ENCODE results near the gene ZMYND8. TPM values are rescaled to one million over a fixed set of nuclear protein-coding genes. Genes with fewer than 3 reads are reported as not detected.
"Not testable (repeated sequence)": the region's sequence is repeated elsewhere in the genome, so short reads cannot be mapped to it uniquely, and the experiment has no call there.

ZMYND8 gene
- total RNA-seq, 4 donors from 2014 or later = 44.6 to 78.6 (median 65.8) TPM

DNA sequence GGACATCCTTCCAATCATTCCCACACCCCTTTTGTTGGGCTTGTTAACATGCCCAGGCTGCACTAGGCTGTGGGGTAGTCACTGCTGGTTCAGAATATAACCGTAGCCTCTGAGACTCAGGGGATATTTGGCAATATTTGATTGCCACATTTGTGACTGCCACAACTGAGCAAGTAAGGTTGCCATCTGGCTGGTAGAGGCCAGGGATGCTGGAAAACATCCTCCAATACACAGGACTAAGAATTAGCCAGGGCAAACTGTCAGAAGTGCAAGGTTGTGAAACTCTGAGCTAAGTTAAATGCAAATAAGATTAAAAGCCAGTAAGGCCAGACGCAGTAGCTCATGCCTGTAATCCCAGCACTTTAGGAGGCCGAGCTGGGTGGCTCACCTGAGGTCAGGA lies 112.0 kb downstream of the ZMYND8 start:
- no peaks in the 10 kb centered on the region for H3K27me3 ChIP-seq
- no peak for TF ChIP-seq POLR2AphosphoS5 (IDR thresholded peaks at IDR 0.05)
- no peak for TF ChIP-seq EP300 (IDR thresholded peaks at IDR 0.05)
- TF ChIP-seq POLR2A (IDR thresholded peaks at IDR 0.05; ENCODE audit: low read depth) = no peak
- TF ChIP-seq, protein P1, sequence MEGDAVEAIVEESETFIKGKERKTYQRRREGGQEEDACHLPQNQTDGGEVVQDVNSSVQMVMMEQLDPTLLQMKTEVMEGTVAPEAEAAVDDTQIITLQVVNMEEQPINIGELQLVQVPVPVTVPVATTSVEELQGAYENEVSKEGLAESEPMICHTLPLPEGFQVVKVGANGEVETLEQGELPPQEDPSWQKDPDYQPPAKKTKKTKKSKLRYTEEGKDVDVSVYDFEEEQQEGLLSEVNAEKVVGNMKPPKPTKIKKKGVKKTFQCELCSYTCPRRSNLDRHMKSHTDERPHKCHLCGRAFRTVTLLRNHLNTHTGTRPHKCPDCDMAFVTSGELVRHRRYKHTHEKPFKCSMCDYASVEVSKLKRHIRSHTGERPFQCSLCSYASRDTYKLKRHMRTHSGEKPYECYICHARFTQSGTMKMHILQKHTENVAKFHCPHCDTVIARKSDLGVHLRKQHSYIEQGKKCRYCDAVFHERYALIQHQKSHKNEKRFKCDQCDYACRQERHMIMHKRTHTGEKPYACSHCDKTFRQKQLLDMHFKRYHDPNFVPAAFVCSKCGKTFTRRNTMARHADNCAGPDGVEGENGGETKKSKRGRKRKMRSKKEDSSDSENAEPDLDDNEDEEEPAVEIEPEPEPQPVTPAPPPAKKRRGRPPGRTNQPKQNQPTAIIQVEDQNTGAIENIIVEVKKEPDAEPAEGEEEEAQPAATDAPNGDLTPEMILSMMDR (IDR thresholded peaks at IDR 0.05) = no peak
- peaks cover 44 to 95% (median 87%) of the 10 kb centered on the region in 4 donors for H3K36me3 ChIP-seq
- no peaks in the 10 kb centered on the region for H3K9me3 ChIP-seq
- no peak overlapping the region for H3K27ac ChIP-seq (replicated peaks in 1 of 4)
- no peak overlapping the region for H3K4me3 ChIP-seq
- DNase-seq (ENCODE audit: extremely low spot score) = no peak
- intact Hi-C loops (cut with DNase I) = no loop called here
- WGBS = 94% methylated on average over 3 of the region's 3 CpGs
- peaks cover 0 to 21% (median 12%) of the 10 kb centered on the region in 4 donors for H3K4me1 ChIP-seq

DNA sequence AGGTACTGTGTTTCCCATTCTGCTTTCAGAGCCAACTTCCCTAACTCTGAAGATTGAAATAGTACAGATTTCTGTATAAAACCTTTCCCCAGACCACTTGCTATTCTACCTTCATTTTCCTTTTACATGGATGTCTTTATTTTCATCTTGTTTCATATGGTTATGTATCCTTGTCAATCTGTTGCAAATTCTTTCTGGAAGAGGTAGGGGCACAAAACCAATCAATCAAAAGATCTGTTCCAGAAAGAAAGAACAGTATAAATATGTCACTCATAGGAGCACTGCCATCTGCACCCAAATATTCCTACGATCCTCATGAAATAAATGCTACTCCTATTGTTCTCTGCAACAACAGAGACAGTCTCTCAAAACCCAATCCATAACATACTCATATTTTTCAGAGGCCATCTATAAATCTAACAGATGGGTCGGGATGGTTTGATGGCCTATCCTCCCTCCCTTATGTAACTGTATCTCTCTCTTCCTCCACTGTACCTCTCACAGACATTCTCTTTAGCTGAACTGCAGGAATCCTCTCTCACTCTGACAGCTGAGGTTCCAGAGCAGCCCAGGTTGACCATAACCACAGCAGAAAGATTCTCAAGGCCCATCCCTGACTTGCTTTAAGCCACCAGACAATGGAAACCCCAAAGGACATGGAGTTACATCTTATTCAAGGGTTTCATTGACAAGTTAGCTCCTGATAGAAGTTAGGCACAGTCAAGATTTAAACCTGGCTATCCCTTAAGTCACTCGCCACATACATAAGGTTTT lies 112.8 kb downstream of the ZMYND8 start:
- no peak for DNase-seq (ENCODE audit: extremely low spot score)
- Histone ChIP-seq H3K4me3 (no peak overlapping the region), H3K9me3 (no peaks in the 10 kb centered on the region), H3K27me3 (no peaks in the 10 kb centered on the region), H3K4me1 (peaks cover 0 to 21% (median 12%) of the 10 kb centered on the region in 4 donors), H3K36me3 (peaks cover 48 to 95% (median 87%) of the 10 kb centered on the region in 4 donors), H3K27ac (replicated peaks in 1 of 4) (no peak overlapping the region)
- intact Hi-C loops (cut with DNase I) = no loop called here
- 85% methylated on average over 3 of the region's 3 CpGs for WGBS
- no peak for TF ChIP-seq EP300 (IDR thresholded peaks at IDR 0.05)
- no peak for TF ChIP-seq POLR2A (IDR thresholded peaks at IDR 0.05; ENCODE audit: low read depth)
- TF ChIP-seq, protein P1 (IDR thresholded peaks at IDR 0.05) = no peak
- no peak for TF ChIP-seq POLR2AphosphoS5 (IDR thresholded peaks at IDR 0.05)

DNA sequence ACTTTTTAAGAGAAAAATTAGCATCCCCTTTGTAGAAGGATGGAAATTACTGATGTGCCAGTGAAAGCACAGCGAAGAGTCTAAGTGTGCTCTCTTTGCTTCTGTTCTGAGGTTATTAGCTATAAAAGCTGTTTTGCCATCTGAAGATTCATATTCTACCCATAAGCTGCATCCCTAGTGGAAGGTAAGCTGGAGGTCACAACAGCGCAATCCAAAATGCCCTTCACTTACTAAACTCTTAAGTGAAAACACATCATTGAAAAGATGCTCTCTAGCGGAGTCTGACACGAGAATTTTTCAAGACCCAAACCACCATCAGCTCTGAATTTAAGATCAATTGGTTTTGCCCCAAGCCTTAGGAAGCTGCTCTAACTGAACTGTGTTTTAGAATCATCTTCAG lies 113.5 kb downstream of the ZMYND8 start:
- no peaks in the 10 kb centered on the region for H3K27me3 ChIP-seq
- no peak for DNase-seq (ENCODE audit: extremely low spot score)
- H3K36me3 ChIP-seq = peaks cover 45 to 95% (median 87%) of the 10 kb centered on the region in 4 donors
- intact Hi-C loops (cut with DNase I) = no loop called here
- no peak overlapping the region for H3K4me3 ChIP-seq
- H3K9me3 ChIP-seq = no peaks in the 10 kb centered on the region
- TF ChIP-seq, protein P1 (IDR thresholded peaks at IDR 0.05) = no peak
- TF ChIP-seq POLR2A (IDR thresholded peaks at IDR 0.05; ENCODE audit: low read depth) (no peak), POLR2AphosphoS5 (IDR thresholded peaks at IDR 0.05) (no peak), EP300 (IDR thresholded peaks at IDR 0.05) (no peak)
- 98% methylated on average over 4 of the region's 4 CpGs for WGBS
- H3K4me1 ChIP-seq = peaks cover 0 to 21% (median 12%) of the 10 kb centered on the region in 4 donors
- no peak overlapping the region for H3K27ac ChIP-seq (replicated peaks in 1 of 4)

DNA sequence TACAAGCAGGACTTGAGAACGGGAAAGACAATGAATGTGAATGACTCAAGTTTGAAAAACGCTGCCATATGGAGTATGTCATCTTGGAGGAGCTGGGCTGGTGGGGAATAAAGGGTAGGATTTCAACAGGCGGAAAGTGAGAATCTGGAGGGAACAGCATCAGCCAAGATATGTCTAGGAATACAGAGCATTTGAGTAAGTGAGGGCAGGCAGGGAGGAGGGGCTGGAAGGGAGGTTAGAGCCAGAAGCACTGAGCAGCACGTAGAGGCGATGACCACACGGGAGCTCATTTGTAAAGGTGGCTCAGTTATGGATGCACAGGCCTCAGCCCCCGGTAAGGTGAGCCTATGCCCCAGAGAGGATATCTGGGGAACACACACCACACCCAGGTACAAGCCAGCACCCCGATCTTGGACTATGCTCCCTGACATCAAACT lies 115.1 kb downstream of the ZMYND8 start:
- Histone ChIP-seq H3K27me3 (no peaks in the 10 kb centered on the region), H3K27ac (replicated peaks in 1 of 4) (peak overlapping the region in 3 of 4 donors; percentile 11 to 38 (median 34)), H3K4me3 (no peak overlapping the region), H3K36me3 (peaks cover 38 to 95% (median 86%) of the 10 kb centered on the region in 4 donors), H3K4me1 (peaks cover 0 to 21% (median 12%) of the 10 kb centered on the region in 4 donors), H3K9me3 (no peaks in the 10 kb centered on the region)
- intact Hi-C loops (cut with DNase I) = no loop called here
- WGBS = 55% methylated on average over 8 of the region's 8 CpGs
- TF ChIP-seq POLR2AphosphoS5 (IDR thresholded peaks at IDR 0.05) = peak; percentile 44 to 70
- no peak for TF ChIP-seq POLR2A (IDR thresholded peaks at IDR 0.05; ENCODE audit: low read depth)
- DNase-seq (ENCODE audit: extremely low spot score) = no peak

DNA sequence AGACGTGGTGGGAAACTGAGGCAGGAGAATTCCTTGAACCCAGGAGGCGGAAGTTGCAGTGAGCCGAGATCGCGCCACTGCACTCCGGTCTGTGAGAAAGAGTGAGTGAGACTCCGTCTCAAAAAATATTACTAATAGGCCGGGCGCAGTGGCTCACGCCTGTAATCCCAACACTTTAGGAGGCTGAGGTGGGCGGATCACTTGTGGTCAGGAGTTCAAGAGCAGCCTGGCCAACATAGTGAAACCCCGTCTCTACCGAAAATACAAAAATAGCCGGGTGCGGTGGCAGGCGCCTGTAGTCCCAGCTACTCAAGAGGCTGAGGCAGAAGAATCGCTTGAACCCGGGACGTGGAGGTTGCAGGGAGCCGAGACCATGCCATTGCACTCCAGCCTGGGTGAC lies 116.4 kb downstream of the ZMYND8 start:
- H3K9me3 ChIP-seq; H3K4me3 ChIP-seq; intact Hi-C loops (cut with DNase I); H3K27me3 ChIP-seq; H3K27ac ChIP-seq (replicated peaks in 1 of 4); DNase-seq (ENCODE audit: extremely low spot score): not testable (repeated sequence)
- 93% methylated on average over 20 of the region's 20 CpGs for WGBS
- peaks cover 38 to 95% (median 86%) of the 10 kb centered on the region in 4 donors for H3K36me3 ChIP-seq
- H3K4me1 ChIP-seq = peaks cover 0 to 21% (median 12%) of the 10 kb centered on the region in 4 donors
